ENCODE results near the gene ARHGAP6. TPM values are rescaled to one million over a fixed set of nuclear protein-coding genes. Genes with fewer than 3 reads are reported as not detected.

ARHGAP6 gene
- total and polyA plus RNA-seq, 9 of the 15 experiments (the other 6 are each of a cell fraction or from before 2014, with no cell fraction given) = 12.5 to 63.6 (median 41.8) TPM

DNA sequence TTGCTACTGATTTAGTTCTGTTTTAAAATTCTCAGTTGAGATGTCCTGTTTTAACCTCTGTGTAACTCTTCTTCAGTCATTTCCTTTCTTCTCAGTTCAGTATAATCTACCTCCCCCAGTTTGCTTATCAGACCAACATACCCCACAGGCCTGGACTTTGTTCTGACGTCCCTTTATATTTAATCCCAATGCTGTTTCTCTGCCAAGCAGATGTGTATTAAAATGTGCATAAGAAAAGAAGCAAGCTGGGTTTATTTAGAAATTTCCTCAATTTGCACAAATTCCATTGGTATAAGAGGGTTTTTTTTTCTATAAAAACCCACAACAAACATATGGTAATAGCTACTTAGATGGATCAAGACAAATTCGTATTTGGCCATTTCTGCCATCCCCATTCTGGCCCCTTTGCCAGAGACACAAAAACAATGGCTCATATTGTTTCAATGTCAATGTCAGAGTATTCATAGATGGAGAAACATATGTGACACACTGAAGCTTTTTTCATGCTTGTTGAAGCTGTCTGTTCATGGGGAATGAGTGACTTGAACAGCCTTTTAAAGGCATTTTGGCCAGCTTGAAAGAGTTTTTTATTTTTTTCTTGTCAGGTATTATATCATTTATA, 530.0 kb downstream of the ARHGAP6 start:
- Histone ChIP-seq H3K4me1 (replicated peaks in 1 of 2; ENCODE audit: control insufficient read depth in 2 of 2, insufficient read depth in 2 of 2, low read length in 2 of 2) (peaks cover 0 to 14% of the 10 kb centered on the region in 2 experiments; a peak in 2 of 5 replicates), H3K36me3 (ENCODE audit: control insufficient read depth, insufficient read depth, low read length) (peaks cover 13% of the 10 kb centered on the region; the same call in 2 of the 3 replicates), H3K9me3 (replicated peaks; ENCODE audit: control insufficient read depth, insufficient read depth, low read depth, low read length) (no peaks in the 10 kb centered on the region), H3K79me2 (ENCODE audit: control insufficient read depth, insufficient read depth, low read length) (no peaks in the 10 kb centered on the region), H3K4me2 (ENCODE audit: insufficient read depth, low read length) (peak overlapping the region; percentile 7; the same call in 1 of the 2 replicates), H3K4me3 (no peak overlapping the region), H4K20me1 (replicated peaks; ENCODE audit: control insufficient read depth, insufficient read depth, low read length) (no peaks in the 10 kb centered on the region), H3K27me3 (ENCODE audit: control insufficient read depth in 2 of 2, insufficient read depth in 2 of 2, low read length in 2 of 2) (no peaks in the 10 kb centered on the region), H3K27ac (ENCODE audit: extremely low read depth, low read depth, low read length) (0 out of 3 replicates have a peak overlapping the region, but pooled peaks have one; percentile 34), H3K9me1 (ENCODE audit: control insufficient read depth, insufficient read depth, low read length) (no peaks in the 10 kb centered on the region), H3K9ac (ENCODE audit: insufficient read depth in 1 of 2, low read depth in 2 of 2, low read length in 2 of 2) (no peak overlapping the region), H2AFZ (ENCODE audit: low read depth, low read length) (no peak overlapping the region)
- in situ Hi-C loops (cut with MboI) (no loop called here), intact Hi-C loops (cut with micrococcal nuclease) (loop anchor here (5.0 to 10.0 kb wide), 2 partner anchors 261 to 637 kb away; no protein-coding TSS in a partner anchor)
- CTCF ChIA-PET (ENCODE audit: low intra/inter-chr PET ratio) = interaction anchor here (0.6 kb wide), 1 partner anchor 12 kb away, joined by 4 read pairs; no protein-coding TSS in a partner anchor
- FAIRE-seq (peak; percentile 49), ATAC-seq (peak; percentile 82), DNase-seq (ENCODE audit: extremely low read depth in 1 of 4, low spot score in 3 of 4) (peak in 2 of 4 experiments; percentile 44 to 51)
- BruUV-seq (replicated peaks) = TSS peak; percentile 85
- WGBS (ENCODE audit: insufficient coverage, low coverage, missing lambda C conversion rate) = 19% methylated on average over 2 of the region's 2 CpGs
- POLR2A ChIA-PET = interaction anchor here (0.6 kb wide), 1 partner anchor 300 kb away, joined by 3 read pairs; no protein-coding TSS in a partner anchor
- TF ChIP-seq ARID3A (IDR thresholded peaks at IDR 0.05; ENCODE audit: borderline replicate concordance, low read depth, low read length) (no peak), TRIM24 (IDR thresholded peaks at IDR 0.05) (peak in 1 of 2 experiments; percentile 12; a peak in 1 of 4 replicates), TAL1 (IDR thresholded peaks at IDR 0.05) (peak; percentile 64; the same call in 1 of the 2 replicates), ARID1B (IDR thresholded peaks at IDR 0.05) (peak; percentile 77), RFX5 (IDR thresholded peaks at IDR 0.05; ENCODE audit: low read depth, low read length) (no peak), CREB3L1 (IDR thresholded peaks at IDR 0.05; ENCODE audit: borderline replicate concordance, low read depth) (no peak), SMARCA4 (IDR thresholded peaks at IDR 0.05) (peak; percentile 65), NFIC (IDR thresholded peaks at IDR 0.05) (peak; percentile 22; the same call in 1 of the 2 replicates), ZNF766 (CRISPR knock-in tag; conservative IDR thresholded peaks at IDR 0.05) (no peak), CBFA2T2 (conservative IDR thresholded peaks at IDR 0.05) (peak; percentile 58), TEAD4 (IDR thresholded peaks at IDR 0.05; ENCODE audit: low read length) (peak; percentile 20; the same call in 1 of the 2 replicates), TEAD4 (CRISPR knock-in tag; IDR thresholded peaks at IDR 0.05; ENCODE audit: borderline replicate concordance) (no peak), ELF1 (tag; IDR thresholded peaks at IDR 0.05) (no peak), RBM15 (IDR thresholded peaks at IDR 0.05; ENCODE audit: insufficient read depth, low read length) (no peak), RBFOX2 (IDR thresholded peaks at IDR 0.05; ENCODE audit: low read depth, low read length) (0 out of 2 replicates have a peak, but pooled peaks have one; percentile 1), CBFA2T3 (IDR thresholded peaks at IDR 0.05) (peak; percentile 76), POLR2A (conservative IDR thresholded peaks at IDR 0.05) (peak; percentile 0; the same call in 1 of the 2 replicates), DPF2 (IDR thresholded peaks at IDR 0.05) (peak; percentile 78), EP400 (IDR thresholded peaks at IDR 0.05) (no peak), EP300 (IDR thresholded peaks at IDR 0.05; ENCODE audit: low read length) (peak; percentile 43; the same call in 1 of the 2 replicates)
- TF ChIP-seq, protein P1, sequence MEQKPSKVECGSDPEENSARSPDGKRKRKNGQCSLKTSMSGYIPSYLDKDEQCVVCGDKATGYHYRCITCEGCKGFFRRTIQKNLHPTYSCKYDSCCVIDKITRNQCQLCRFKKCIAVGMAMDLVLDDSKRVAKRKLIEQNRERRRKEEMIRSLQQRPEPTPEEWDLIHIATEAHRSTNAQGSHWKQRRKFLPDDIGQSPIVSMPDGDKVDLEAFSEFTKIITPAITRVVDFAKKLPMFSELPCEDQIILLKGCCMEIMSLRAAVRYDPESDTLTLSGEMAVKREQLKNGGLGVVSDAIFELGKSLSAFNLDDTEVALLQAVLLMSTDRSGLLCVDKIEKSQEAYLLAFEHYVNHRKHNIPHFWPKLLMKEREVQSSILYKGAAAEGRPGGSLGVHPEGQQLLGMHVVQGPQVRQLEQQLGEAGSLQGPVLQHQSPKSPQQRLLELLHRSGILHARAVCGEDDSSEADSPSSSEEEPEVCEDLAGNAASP (IDR thresholded peaks at IDR 0.05) = 0 out of 2 replicates have a peak, but pooled peaks have one; percentile 9
